ENCODE results near the gene SLC7A5.

GRCh38 chr16:87794485-87795078, 74.7 kb downstream of the SLC7A5 start:
- no peak for TF ChIP-seq POLR2A (IDR thresholded peaks at IDR 0.05; ENCODE audit: low read depth, low read length)
- TF ChIP-seq POLR2AphosphoS5 (IDR thresholded peaks at IDR 0.05; ENCODE audit: low read depth, low read length): no peak

Measured in GM12892 (cell line).